ENCODE data around the gene ARHGEF4.

ARHGEF4 gene

GRCh38 chr2:130920415-130921163, 83.9 kb downstream of the ARHGEF4 start:
- no peak overlapping the region for H3K9ac ChIP-seq (ENCODE audit: low read depth, low read length)
- H3K4me2 ChIP-seq (ENCODE audit: low read length): no peak overlapping the region
- H3K36me3 ChIP-seq (ENCODE audit: insufficient read depth, low read length): no peaks in the 10 kb centered on the region
- H3K4me3 ChIP-seq (ENCODE audit: low read length): no peak overlapping the region
- peaks cover 8% of the 10 kb centered on the region for H3K27me3 ChIP-seq (ENCODE audit: control insufficient read depth, insufficient read depth, low read length)
- no peaks in the 10 kb centered on the region for H3K9me3 ChIP-seq (replicated peaks; ENCODE audit: low read length)
- no peaks in the 10 kb centered on the region for H3K4me1 ChIP-seq (ENCODE audit: control insufficient read depth, insufficient read depth, low read length)

DNA sequence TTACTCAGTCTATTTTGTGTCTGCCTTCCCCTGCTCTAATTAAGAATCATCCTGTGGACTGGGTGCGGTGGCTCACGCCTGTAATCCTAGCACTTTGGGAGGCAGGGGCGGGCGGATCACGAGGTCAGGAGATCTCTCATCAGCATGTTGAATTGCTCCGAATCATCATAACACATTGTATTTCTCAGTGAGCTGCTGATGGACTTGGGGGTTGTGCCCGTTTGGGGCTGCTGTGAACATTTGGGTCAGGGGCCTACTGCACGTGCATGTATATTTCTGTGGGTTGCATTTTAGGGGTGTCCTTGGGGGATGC, 84.4 kb downstream of the ARHGEF4 start:
- no peak overlapping the region for H3K4me2 ChIP-seq (ENCODE audit: low read length)
- H3K4me1 ChIP-seq (ENCODE audit: control insufficient read depth, insufficient read depth, low read length): no peaks in the 10 kb centered on the region
- H3K4me3 ChIP-seq (ENCODE audit: low read length): no peak overlapping the region
- H3K9me3 ChIP-seq (replicated peaks; ENCODE audit: low read length): no peaks in the 10 kb centered on the region
- H3K36me3 ChIP-seq (ENCODE audit: insufficient read depth, low read length): no peaks in the 10 kb centered on the region
- H3K9ac ChIP-seq (ENCODE audit: low read depth, low read length): no peak overlapping the region
- H3K27me3 ChIP-seq (ENCODE audit: control insufficient read depth, insufficient read depth, low read length): peaks cover 8% of the 10 kb centered on the region

DNA sequence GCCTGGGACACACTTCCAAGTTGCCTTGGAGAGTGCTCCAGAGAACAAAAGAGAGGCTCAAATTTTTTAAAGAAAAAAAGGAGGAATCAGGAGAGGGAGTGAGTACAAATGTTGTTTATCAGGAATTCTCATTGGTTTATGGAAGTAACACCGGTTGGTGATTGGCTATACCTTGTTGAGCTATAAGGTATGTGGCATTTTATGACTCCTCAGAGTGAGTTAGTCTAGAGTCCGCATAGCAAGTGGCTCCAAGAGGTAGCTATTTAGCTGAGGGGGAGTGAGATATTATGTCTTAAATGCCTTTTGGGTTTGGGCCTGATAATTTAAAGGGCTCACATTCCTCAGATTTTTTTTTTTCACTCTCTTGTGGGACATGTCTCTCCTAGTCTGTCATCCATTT, 85.7 kb downstream of the ARHGEF4 start:
- no peaks in the 10 kb centered on the region for H3K9me3 ChIP-seq (replicated peaks; ENCODE audit: low read length)
- H3K4me3 ChIP-seq (ENCODE audit: low read length): no peak overlapping the region
- H3K36me3 ChIP-seq (ENCODE audit: insufficient read depth, low read length): no peaks in the 10 kb centered on the region
- peaks cover 2% of the 10 kb centered on the region for H3K27me3 ChIP-seq (ENCODE audit: control insufficient read depth, insufficient read depth, low read length)
- no peak overlapping the region for H3K4me2 ChIP-seq (ENCODE audit: low read length)
- no peak overlapping the region for H3K9ac ChIP-seq (ENCODE audit: low read depth, low read length)
- H3K4me1 ChIP-seq (ENCODE audit: control insufficient read depth, insufficient read depth, low read length): no peaks in the 10 kb centered on the region

- no peak overlapping the region for H3K4me3 ChIP-seq (ENCODE audit: low read length)
- H3K4me1 ChIP-seq (ENCODE audit: control insufficient read depth, insufficient read depth, low read length): no peaks in the 10 kb centered on the region
- H3K9ac ChIP-seq (ENCODE audit: low read depth, low read length): no peak overlapping the region
- no peak overlapping the region for H3K4me2 ChIP-seq (ENCODE audit: low read length)
- no peaks in the 10 kb centered on the region for H3K36me3 ChIP-seq (ENCODE audit: insufficient read depth, low read length)
- no peaks in the 10 kb centered on the region for H3K9me3 ChIP-seq (replicated peaks; ENCODE audit: low read length)
- peaks cover 2% of the 10 kb centered on the region for H3K27me3 ChIP-seq (ENCODE audit: control insufficient read depth, insufficient read depth, low read length)
Measured at GRCh38 chr2:130928385-130928784, 91.7 kb downstream of the ARHGEF4 start.

DNA sequence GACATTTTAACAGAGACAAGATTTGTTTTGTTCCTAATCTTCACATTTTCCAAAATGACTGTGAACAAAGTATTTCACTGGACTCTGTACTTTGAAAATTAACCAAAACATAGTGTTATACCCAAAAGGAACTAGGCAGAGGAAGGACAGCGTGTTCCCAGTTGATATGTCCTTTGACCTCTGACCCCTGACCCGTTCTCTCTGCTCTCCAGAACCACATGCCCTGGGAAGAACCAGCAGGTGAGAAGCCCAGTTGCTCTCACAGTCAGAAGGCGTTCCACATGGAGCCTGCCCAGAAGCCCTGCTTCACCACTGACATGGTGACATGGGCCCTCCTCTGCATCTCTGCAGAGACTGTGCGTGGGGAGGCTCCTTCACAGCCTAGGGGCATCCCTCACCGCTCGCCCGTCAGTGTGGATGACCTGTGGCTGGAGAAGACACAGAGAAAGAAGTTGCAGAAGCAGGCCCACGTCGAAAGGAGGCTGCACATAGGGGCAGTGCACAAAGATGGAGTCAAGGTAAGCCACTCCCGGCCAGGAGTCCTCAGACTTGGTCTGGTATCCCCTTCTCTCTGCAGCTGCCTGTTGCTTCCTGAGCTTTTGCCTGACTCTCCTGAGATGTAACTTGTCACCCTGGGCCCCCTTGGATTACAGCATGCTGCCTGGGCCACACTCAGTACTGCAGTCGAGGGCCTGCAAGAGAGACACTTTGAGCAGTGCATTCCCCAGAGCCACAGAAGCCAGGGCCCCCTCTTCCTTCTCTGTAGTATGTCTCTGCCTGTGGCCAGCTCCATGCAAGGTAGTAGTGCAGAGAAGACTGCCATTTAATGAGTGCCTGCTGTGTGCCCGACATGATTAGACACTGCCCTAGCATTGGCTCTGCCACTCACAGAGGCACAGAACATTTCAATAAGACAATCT, 94.3 kb downstream of the ARHGEF4 start:
- no peaks in the 10 kb centered on the region for H3K9me3 ChIP-seq (replicated peaks; ENCODE audit: low read length)
- no peaks in the 10 kb centered on the region for H3K27me3 ChIP-seq (ENCODE audit: control insufficient read depth, insufficient read depth, low read length)
- no peak overlapping the region for H3K9ac ChIP-seq (ENCODE audit: low read depth, low read length)
- H3K36me3 ChIP-seq (ENCODE audit: insufficient read depth, low read length): no peaks in the 10 kb centered on the region
- H3K4me3 ChIP-seq (ENCODE audit: low read length): no peak overlapping the region
- H3K4me1 ChIP-seq (ENCODE audit: control insufficient read depth, insufficient read depth, low read length): no peaks in the 10 kb centered on the region
- no peak overlapping the region for H3K4me2 ChIP-seq (ENCODE audit: low read length)

GRCh38 chr2:130933501-130933900, 96.8 kb downstream of the ARHGEF4 start:
- H3K4me1 ChIP-seq (ENCODE audit: control insufficient read depth, insufficient read depth, low read length): no peaks in the 10 kb centered on the region

GRCh38 chr2:130936451-130936850, 99.7 kb downstream of the ARHGEF4 start:
- Histone ChIP-seq H3K36me3 (ENCODE audit: insufficient read depth, low read length) (no peaks in the 10 kb centered on the region), H3K4me1 (ENCODE audit: control insufficient read depth, insufficient read depth, low read length) (no peaks in the 10 kb centered on the region), H3K27me3 (ENCODE audit: control insufficient read depth, insufficient read depth, low read length) (no peaks in the 10 kb centered on the region), H3K9me3 (replicated peaks; ENCODE audit: low read length) (no peaks in the 10 kb centered on the region), H3K4me3 (ENCODE audit: low read length) (no peak overlapping the region), H3K9ac (ENCODE audit: low read depth, low read length) (no peak overlapping the region), H3K4me2 (ENCODE audit: low read length) (no peak overlapping the region)

More at GRCh38 chr2:130933501-130933900, 96.8 kb downstream of the ARHGEF4 start:
- Histone ChIP-seq H3K4me2 (ENCODE audit: low read length) (no peak overlapping the region), H3K9ac (ENCODE audit: low read depth, low read length) (no peak overlapping the region), H3K4me3 (ENCODE audit: low read length) (no peak overlapping the region), H3K27me3 (ENCODE audit: control insufficient read depth, insufficient read depth, low read length) (no peaks in the 10 kb centered on the region), H3K9me3 (replicated peaks; ENCODE audit: low read length) (no peaks in the 10 kb centered on the region), H3K36me3 (ENCODE audit: insufficient read depth, low read length) (no peaks in the 10 kb centered on the region)

GRCh38 chr2:130947967-130948366, 111.3 kb downstream of the ARHGEF4 start:
- Histone ChIP-seq H3K9ac (ENCODE audit: low read depth, low read length) (no peak overlapping the region), H3K9me3 (replicated peaks; ENCODE audit: low read length) (no peaks in the 10 kb centered on the region), H3K27me3 (ENCODE audit: control insufficient read depth, insufficient read depth, low read length) (no peaks in the 10 kb centered on the region), H3K4me3 (ENCODE audit: low read length) (no peak overlapping the region), H3K36me3 (ENCODE audit: insufficient read depth, low read length) (no peaks in the 10 kb centered on the region), H3K4me1 (ENCODE audit: control insufficient read depth, insufficient read depth, low read length) (no peaks in the 10 kb centered on the region), H3K4me2 (ENCODE audit: low read length) (no peak overlapping the region)

DNA sequence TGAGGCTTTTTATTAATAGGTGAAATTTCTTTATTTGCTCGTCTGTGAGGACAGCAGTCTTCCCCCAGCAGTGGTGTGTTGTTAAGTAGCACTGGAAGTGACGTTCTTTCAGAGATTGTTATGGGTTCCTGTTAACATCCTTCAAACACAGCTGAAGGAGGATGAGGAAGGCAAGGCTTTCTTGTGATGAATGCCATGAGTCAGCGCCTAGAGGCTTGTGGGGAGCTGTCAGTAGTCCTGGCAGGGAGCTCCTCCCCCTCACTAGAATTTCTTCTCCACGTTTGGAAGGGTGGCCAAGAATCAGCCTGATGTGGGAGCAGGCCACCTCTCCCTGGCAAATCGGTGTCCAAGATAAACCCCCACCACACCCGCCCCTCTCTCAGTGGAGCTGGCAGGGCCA, 113.2 kb downstream of the ARHGEF4 start:
- no peaks in the 10 kb centered on the region for H3K4me1 ChIP-seq (ENCODE audit: control insufficient read depth, insufficient read depth, low read length)
- no peaks in the 10 kb centered on the region for H3K9me3 ChIP-seq (replicated peaks; ENCODE audit: low read length)
- H3K27me3 ChIP-seq (ENCODE audit: control insufficient read depth, insufficient read depth, low read length): no peaks in the 10 kb centered on the region
- H3K4me2 ChIP-seq (ENCODE audit: low read length): no peak overlapping the region
- no peaks in the 10 kb centered on the region for H3K36me3 ChIP-seq (ENCODE audit: insufficient read depth, low read length)
- no peak overlapping the region for H3K9ac ChIP-seq (ENCODE audit: low read depth, low read length)
- H3K4me3 ChIP-seq (ENCODE audit: low read length): no peak overlapping the region

DNA sequence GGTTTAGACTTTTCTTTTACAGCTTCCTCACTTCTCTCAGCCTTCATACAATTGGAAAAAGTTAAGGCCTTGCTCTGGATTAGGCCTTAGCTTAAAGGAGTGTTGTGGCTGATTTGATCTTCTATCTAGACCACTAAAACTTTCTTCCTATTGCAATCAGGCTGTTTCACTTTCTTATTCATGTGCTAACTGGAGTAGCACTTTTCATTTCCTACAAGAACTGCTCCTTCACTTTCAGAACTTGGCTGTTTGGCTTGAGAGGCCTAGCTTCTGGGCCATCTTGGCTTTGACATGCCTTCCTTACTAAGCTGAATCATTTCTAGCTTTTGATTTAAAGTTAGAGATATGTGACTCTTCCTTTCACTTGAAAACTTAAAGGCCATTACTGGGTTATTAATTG, 114.3 kb downstream of the ARHGEF4 start:
- H3K4me3 ChIP-seq (ENCODE audit: low read length): no peak overlapping the region
- H3K9ac ChIP-seq (ENCODE audit: low read depth, low read length): no peak overlapping the region
- no peaks in the 10 kb centered on the region for H3K36me3 ChIP-seq (ENCODE audit: insufficient read depth, low read length)
- H3K27me3 ChIP-seq (ENCODE audit: control insufficient read depth, insufficient read depth, low read length): no peaks in the 10 kb centered on the region
- no peaks in the 10 kb centered on the region for H3K4me1 ChIP-seq (ENCODE audit: control insufficient read depth, insufficient read depth, low read length)
- no peaks in the 10 kb centered on the region for H3K9me3 ChIP-seq (replicated peaks; ENCODE audit: low read length)
- H3K4me2 ChIP-seq (ENCODE audit: low read length): no peak overlapping the region

GRCh38 chr2:130954873-130955272, 118.2 kb downstream of the ARHGEF4 start:
- H3K36me3 ChIP-seq (ENCODE audit: insufficient read depth, low read length): no peaks in the 10 kb centered on the region

More at GRCh38 chr2:130954873-130955272, 118.2 kb downstream of the ARHGEF4 start:
- Histone ChIP-seq H3K4me1 (ENCODE audit: control insufficient read depth, insufficient read depth, low read length) (no peaks in the 10 kb centered on the region), H3K9me3 (replicated peaks; ENCODE audit: low read length) (no peaks in the 10 kb centered on the region), H3K4me2 (ENCODE audit: low read length) (no peak overlapping the region), H3K27me3 (ENCODE audit: control insufficient read depth, insufficient read depth, low read length) (no peaks in the 10 kb centered on the region), H3K9ac (ENCODE audit: low read depth, low read length) (no peak overlapping the region), H3K4me3 (ENCODE audit: low read length) (no peak overlapping the region)

All from skeletal muscle satellite cell (primary cell).